Left ventricle myocardium superior (tissue), 1 donor: ENCODE results near the gene PIK3C3. TPM values are rescaled to one million over a fixed set of nuclear protein-coding genes. Genes with fewer than 3 reads are reported as not detected.
"Not testable (repeated sequence)": the region's sequence is repeated elsewhere in the genome, so short reads cannot be mapped to it uniquely, and the experiment has no call there.

ENCODE experiments used
- ATAC-seq: fragments of 200-7000 bp; cut with Tn5 transposase; one replicate; pipeline ENCODE4 v1.9.1; 2020; ENCODE audit warnings: mild to moderate bottlenecking, moderate library complexity
- DNase-seq: peaks from one replicate; pipeline ENCODE4 v3.0.0-alpha.2; 2020
- intact Hi-C: fragments of 100-400 bp; cut with micrococcal nuclease; formaldehyde crosslinking; loops from one replicate; pipeline ENCODE4 v1.11.0; 2022
- total RNA-seq: library from RNA; stranded (reverse); fragmentation: NEBNext Ultra II Directional; extraction: Animal tissue kit (Norgen Biotek cat#: 25700); gene quantifications from one replicate; pipeline ENCODE4 v1.2.1, GENCODE V29; 2021
- donor health status: DM: no; HTN: yes; CAD: no; lungs with severe emphysema.

The PIK3C3 gene
- total RNA-seq, 1 donor from 2014 or later, result 34.1 TPM

- intact Hi-C loops, result no loop called here
- DNase-seq, result no peak
- no peak for ATAC-seq
Measured at GRCh38 chr18:42105394-42105793, 150.4 kb downstream of the PIK3C3 start.

GRCh38 chr18:42106784-42107183 lies 151.8 kb downstream of the PIK3C3 start:
- DNase-seq (no peak), ATAC-seq (no peak)
- intact Hi-C loops, result no loop called here

- intact Hi-C loops, result no loop called here
- no peak for ATAC-seq
- DNase-seq, result no peak
Measured at GRCh38 chr18:42107287-42107686, 152.3 kb downstream of the PIK3C3 start.

GRCh38 chr18:42107691-42108450 lies 152.8 kb downstream of the PIK3C3 start:
- ATAC-seq, result no peak
- intact Hi-C loops, result no loop called here
- DNase-seq, result no peak

- not testable (repeated sequence) for ATAC-seq, DNase-seq
- intact Hi-C loops, result loop anchor here (10.0 kb wide), 1 partner anchor 183 kb away; no protein-coding TSS in a partner anchor
Measured at GRCh38 chr18:42112147-42112546, 157.1 kb downstream of the PIK3C3 start.

GRCh38 chr18:42112657-42113420 lies 157.8 kb downstream of the PIK3C3 start:
- DNase-seq (no peak), ATAC-seq (no peak)
- intact Hi-C loops, result loop anchor here (10.0 kb wide), 1 partner anchor 182 kb away; no protein-coding TSS in a partner anchor

- intact Hi-C loops, result loop anchor here (10.0 kb wide), 1 partner anchor 181 kb away; no protein-coding TSS in a partner anchor
- DNase-seq (no peak), ATAC-seq (no peak)
Measured at GRCh38 chr18:42113529-42114191, 158.6 kb downstream of the PIK3C3 start.

GRCh38 chr18:42114310-42114943 lies 159.4 kb downstream of the PIK3C3 start:
- DNase-seq (peak; percentile 46), ATAC-seq (peak; percentile 85)
- intact Hi-C loops, result loop anchor here (10.0 kb wide), 1 partner anchor 180 kb away; no protein-coding TSS in a partner anchor

- ATAC-seq (no peak), DNase-seq (no peak)
- intact Hi-C loops, result no loop called here
Measured at GRCh38 chr18:42126586-42126985, 171.6 kb downstream of the PIK3C3 start.

GRCh38 chr18:42131066-42131929 lies 176.3 kb downstream of the PIK3C3 start:
- DNase-seq (no peak), ATAC-seq (no peak)
- intact Hi-C loops, result no loop called here

GRCh38 chr18:42131930-42132244 lies 176.9 kb downstream of the PIK3C3 start:
- intact Hi-C loops, result no loop called here
- no peak for ATAC-seq

More at GRCh38 chr18:42131930-42132244, 176.9 kb downstream of the PIK3C3 start:
- DNase-seq, result no peak
